Common myeloid progenitor, CD34-positive (primary cell): ENCODE measurements around the gene PLEKHJ1.
A peak's percentile ranks its signal among the peaks of the same experiment; 100 is the strongest.

Experiments used
- CTCF ChIA-PET: fragments of 350-600 bp; sonication (Branson Sonifier 250); formaldehyde crosslinking; loops from one replicate; lab custom pipeline; 2021; ENCODE audit warnings: antibody characterized with exemption; lab: Charles Lee
- POLR2A ChIA-PET: fragments of 350-600 bp; sonication (Branson Sonifier 250); formaldehyde crosslinking; loops from one replicate; lab custom pipeline; 2021; ENCODE audit warnings: antibody characterized with exemption; lab: Charles Lee
- DNase-seq, 3 donors: peaks; one replicate each; pipeline versions ENCODE4 v3.0.0 to v3.0.0-alpha.2; 2013
- H3K27ac ChIP-seq, 2 experiments: 1 replicate in 1 of 2; 2 replicates in 1 of 2; pipeline ENCODE4 v1.7.0; 2013; ENCODE audit warnings: inconsistent platforms in 2 of 2, low read length in 2 of 2, mild to moderate bottlenecking in 2 of 2, low read depth in 1 of 2, moderate library complexity in 1 of 2; ENCODE audit not compliant: severe bottlenecking in 2 of 2, insufficient read depth in 1 of 2, poor library complexity in 1 of 2
- H3K27me3 ChIP-seq, 5 experiments: replicated peaks in 2 of 5; 1 replicate in 3 of 5; 2 replicates in 2 of 5; pipeline versions ENCODE4 v1.6.1 to v1.7.0; 2013; ENCODE audit warnings: low read length in 4 of 5, mild to moderate bottlenecking in 2 of 5, moderate library complexity in 2 of 5, inconsistent platforms in 1 of 5; ENCODE audit not compliant: insufficient read depth in 5 of 5, control insufficient read depth in 4 of 5
- H3K36me3 ChIP-seq, 4 experiments: 1 replicate in 2 of 4; 2 replicates in 2 of 4; pipeline versions ENCODE4 v1.6.1 to v1.7.0; 2013; ENCODE audit warnings: low read length in 3 of 4, control low read depth in 1 of 4, mild to moderate bottlenecking in 1 of 4; ENCODE audit not compliant: control insufficient read depth in 4 of 4, insufficient read depth in 4 of 4
- H3K4me1 ChIP-seq, 4 experiments: 1 replicate in 3 of 4; 2 replicates in 1 of 4; pipeline versions ENCODE4 v1.6.1 to v1.7.1; 2013; ENCODE audit warnings: low read length in 3 of 4, mild to moderate bottlenecking in 3 of 4, control low read depth in 1 of 4, inconsistent platforms in 1 of 4, moderate library complexity in 1 of 4; ENCODE audit not compliant: control insufficient read depth in 4 of 4, insufficient read depth in 4 of 4; ENCODE audit errors: control extremely low read depth in 1 of 4
- H3K4me3 ChIP-seq, 7 experiments: 1 replicate in 4 of 7; 2 replicates in 3 of 7; pipeline versions ENCODE4 v1.5.1 to v1.7.0; 2013; ENCODE audit warnings: mild to moderate bottlenecking in 7 of 7, low read length in 6 of 7, moderate library complexity in 6 of 7, inconsistent platforms in 2 of 7, low read depth in 2 of 7, control low read depth in 1 of 7; ENCODE audit not compliant: insufficient read depth in 4 of 7, control insufficient read depth in 1 of 7; ENCODE audit errors: extremely low read depth in 1 of 7
- H3K9me3 ChIP-seq, 5 experiments: 1 replicate in 4 of 5; 2 replicates in 1 of 5; pipeline versions ENCODE4 v1.6.1 to v1.7.1; 2013; ENCODE audit warnings: low read length in 4 of 5, mild to moderate bottlenecking in 2 of 5, inconsistent platforms in 1 of 5, low read depth in 1 of 5, moderate library complexity in 1 of 5; ENCODE audit not compliant: control insufficient read depth in 4 of 5, insufficient read depth in 2 of 5; ENCODE audit errors: control extremely low read depth in 1 of 5
- WGBS: methylation state at CpG from one replicate; pipeline ENCODE4 v1.1.5; 2013; ENCODE audit not compliant: insufficient coverage; 5-methylcytosine and 5-hydroxymethylcytosine counted together

PLEKHJ1 gene

GRCh38 chr19:2189880-2190279 lies 46.2 kb downstream of the PLEKHJ1 start:
- Histone ChIP-seq H3K4me3 (no peak overlapping the region), H3K36me3 (peaks cover 5 to 82% (median 54%) of the 10 kb centered on the region in 4 experiments), H3K9me3 (no peaks in the 10 kb centered on the region), H3K27me3 (no peaks in the 10 kb centered on the region), H3K27ac (no peak overlapping the region), H3K4me1 (peaks cover 0 to 14% (median 12%) of the 10 kb centered on the region in 4 experiments)
- ChIA-PET CTCF (interaction anchor here (0.6 to 1.9 kb wide), 3 partner anchors 9 to 18 kb away, joined by 3 to 6 read pairs (median 5); no protein-coding TSS in a partner anchor), POLR2A (no interaction called here)
- 100% methylated on average over 4 of the region's 16 CpGs for WGBS
- DNase-seq, result no peak

GRCh38 chr19:2188708-2189385 lies 47.3 kb downstream of the PLEKHJ1 start:
- Histone ChIP-seq H3K4me1 (peaks cover 0 to 14% (median 12%) of the 10 kb centered on the region in 4 experiments), H3K27ac (no peak overlapping the region), H3K9me3 (no peaks in the 10 kb centered on the region), H3K36me3 (peaks cover 5 to 85% (median 54%) of the 10 kb centered on the region in 4 experiments), H3K4me3 (no peak overlapping the region), H3K27me3 (no peaks in the 10 kb centered on the region)
- ChIA-PET POLR2A (interaction anchor here (0.6 kb wide), 1 partner anchor 49 kb away, joined by 7 read pairs; no protein-coding TSS in a partner anchor), CTCF (interaction anchor here (1.9 kb wide), 1 partner anchor 10 kb away, joined by 6 read pairs; no protein-coding TSS in a partner anchor)
- DNase-seq, result no peak
- whole genome bisulfite sequencing, result over 99% methylated on average over 16 of the region's 19 CpGs

DNA sequence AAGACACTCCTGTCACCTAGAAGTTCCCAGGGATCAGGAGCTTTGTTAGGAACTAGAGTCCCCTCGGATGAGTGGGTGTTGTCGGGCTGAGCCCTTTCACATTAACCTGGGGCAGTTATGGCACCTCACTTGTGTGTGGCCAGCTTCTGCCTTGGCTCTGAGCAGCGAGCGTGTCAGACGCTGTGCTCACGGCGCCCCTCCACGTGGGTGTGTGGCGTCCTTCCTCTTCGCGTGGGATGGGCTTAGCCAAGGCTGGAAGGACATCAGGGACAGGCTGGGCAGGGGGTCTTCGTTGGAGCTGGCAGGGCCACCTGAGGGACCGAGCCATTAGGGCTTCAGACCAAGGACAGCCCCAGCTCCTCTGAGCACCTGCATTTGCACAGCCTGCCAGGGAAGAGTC lies 49.0 kb downstream of the PLEKHJ1 start:
- Histone ChIP-seq H3K36me3 (peaks cover 5 to 84% (median 52%) of the 10 kb centered on the region in 4 experiments), H3K9me3 (no peaks in the 10 kb centered on the region), H3K4me3 (no peak overlapping the region), H3K4me1 (peaks cover 0 to 14% (median 12%) of the 10 kb centered on the region in 4 experiments), H3K27me3 (no peaks in the 10 kb centered on the region), H3K27ac (no peak overlapping the region)
- POLR2A ChIA-PET, result interaction anchor here (0.7 kb wide), 1 partner anchor 11 kb away, joined by 3 read pairs; no protein-coding TSS in a partner anchor
- 92% methylated on average over 12 of the region's 13 CpGs for WGBS
- CTCF ChIA-PET, result interaction anchor here (1.1 to 3.2 kb wide), 4 partner anchors 10 to 31 kb away, joined by 3 to 12 read pairs (median 6); no protein-coding TSS in a partner anchor
- no peak for DNase-seq

GRCh38 chr19:2186071-2186846 lies 49.9 kb downstream of the PLEKHJ1 start:
- Histone ChIP-seq H3K27me3 (no peaks in the 10 kb centered on the region), H3K9me3 (no peaks in the 10 kb centered on the region), H3K4me3 (no peak overlapping the region), H3K36me3 (peaks cover 3 to 76% (median 50%) of the 10 kb centered on the region in 4 experiments), H3K4me1 (peaks cover 0 to 14% (median 12%) of the 10 kb centered on the region in 4 experiments), H3K27ac (no peak overlapping the region)
- 89% methylated on average over 19 of the region's 28 CpGs for WGBS
- POLR2A ChIA-PET, result interaction anchor here (1.2 kb wide), 1 partner anchor 17 kb away, joined by 3 read pairs; no protein-coding TSS in a partner anchor
- CTCF ChIA-PET, result interaction anchor here (0.9 to 3.2 kb wide), 8 partner anchors 9 to 30 kb away, joined by 3 to 12 read pairs (median 4); no protein-coding TSS in a partner anchor
- DNase-seq, result no peak

DNA sequence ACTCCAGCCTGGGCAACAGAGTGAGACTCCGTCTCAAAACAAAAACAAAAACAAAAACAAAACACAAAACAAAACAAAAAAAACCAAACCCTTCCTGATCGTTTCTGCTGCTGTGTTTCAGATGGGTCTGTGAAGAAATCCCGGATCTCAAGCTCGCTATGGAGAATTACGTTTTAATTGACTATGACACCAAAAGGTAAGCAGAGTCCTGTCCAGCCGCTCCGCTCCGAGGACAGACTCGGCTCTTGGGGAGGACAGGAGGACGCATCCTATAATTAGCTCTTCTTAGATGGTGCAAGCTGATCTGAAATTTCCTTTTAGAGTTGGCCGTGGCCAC lies 50.4 kb downstream of the PLEKHJ1 start:
- Histone ChIP-seq H3K4me1 (peaks cover 0 to 14% (median 12%) of the 10 kb centered on the region in 4 experiments), H3K27ac (no peak overlapping the region), H3K9me3 (no peaks in the 10 kb centered on the region), H3K27me3 (no peaks in the 10 kb centered on the region), H3K36me3 (peaks cover 6 to 77% (median 51%) of the 10 kb centered on the region in 4 experiments), H3K4me3 (no peak overlapping the region)
- ChIA-PET CTCF (interaction anchor here (0.9 to 3.2 kb wide), 6 partner anchors 9 to 29 kb away, joined by 3 to 12 read pairs (median 4); no protein-coding TSS in a partner anchor), POLR2A (interaction anchor here (1.2 kb wide), 1 partner anchor 16 kb away, joined by 3 read pairs; no protein-coding TSS in a partner anchor)
- WGBS, result 95% methylated on average over 10 of the region's 11 CpGs
- DNase-seq, result no peak

DNA sequence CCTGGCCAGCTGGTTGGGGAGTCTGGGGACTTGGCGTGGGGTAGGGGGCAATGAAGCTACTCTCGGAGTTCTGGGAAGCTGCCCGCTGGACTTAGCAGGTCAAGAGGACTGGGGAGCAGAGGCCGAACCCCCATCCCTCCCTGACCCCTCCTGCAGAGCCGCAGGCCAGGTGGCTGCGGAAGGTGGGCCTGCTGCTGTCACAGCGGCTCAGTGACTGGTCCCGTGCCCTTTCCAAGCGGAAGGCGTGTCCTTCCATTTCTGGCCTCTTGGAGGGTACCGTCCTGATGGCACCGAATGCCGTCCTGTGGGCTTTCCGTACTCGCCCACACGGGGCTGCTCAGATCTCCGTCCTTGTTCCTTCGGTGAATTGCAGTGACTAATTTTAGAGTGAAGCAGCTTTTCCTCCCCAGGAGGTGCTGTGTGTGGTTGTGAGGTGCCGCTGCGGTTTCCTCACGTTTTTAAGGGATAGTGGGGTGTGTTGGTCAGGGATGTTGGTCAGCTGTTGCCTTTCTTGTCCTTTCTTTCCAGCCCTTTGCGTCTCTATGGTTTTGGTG lies 51.6 kb downstream of the PLEKHJ1 start:
- Histone ChIP-seq H3K9me3 (no peaks in the 10 kb centered on the region), H3K4me3 (no peak overlapping the region), H3K27ac (no peak overlapping the region), H3K36me3 (peaks cover 7 to 75% (median 45%) of the 10 kb centered on the region in 4 experiments), H3K27me3 (no peaks in the 10 kb centered on the region), H3K4me1 (peaks cover 0 to 14% (median 12%) of the 10 kb centered on the region in 4 experiments)
- peak in 2 of 3 donors; percentile 17 to 19 for DNase-seq
- 95% methylated on average over 21 of the region's 22 CpGs for WGBS
- ChIA-PET POLR2A (interaction anchor here (0.7 kb wide), 1 partner anchor 16 kb away, joined by 4 read pairs; no protein-coding TSS in a partner anchor), CTCF (interaction anchor here (1.1 to 3.2 kb wide), 3 partner anchors 12 to 15 kb away, joined by 3 to 12 read pairs (median 4); no protein-coding TSS in a partner anchor)
